H1 (cell line): Measurements from ENCODE around the gene PCBP2. TPM values are rescaled to one million over a fixed set of nuclear protein-coding genes. Genes with fewer than 3 reads are reported as not detected.
A peak's percentile ranks its signal among the peaks of the same experiment; 100 is the strongest.

Experiments used
- CTCF ChIA-PET: fragments of 300-600 bp; sonication (Branson Sonifier 250); formaldehyde crosslinking; loops from one replicate; lab custom pipeline; 2021; ENCODE audit not compliant: partially characterized antibody; lab: Charles Lee
- POLR2A ChIA-PET: fragments of 300-600 bp; sonication (Branson Sonifier 250); formaldehyde crosslinking; loops from one replicate; lab custom pipeline; 2021; ENCODE audit warnings: inconsistent platforms; ENCODE audit not compliant: partially characterized antibody; lab: Charles Lee
- DNase-seq, 2 experiments: peaks; one replicate each; pipeline versions ENCODE4 v3.0.0 to v3.0.0-alpha.2; 2010 to 2022; ENCODE audit warnings: low spot score in 2 of 2, low read depth in 1 of 2, mixed read lengths in 1 of 2
- FAIRE-seq: peaks from 2 replicates; lab custom pipeline; 2011; peaks lifted over from hg19 to GRCh38; lab: Jason Lieb, UNC
- H2AFZ ChIP-seq: 2 replicates; pipeline ENCODE4 v1.8.1; 2012; ENCODE audit warnings: low read length, inconsistent platforms
- H2AK5ac ChIP-seq: 2 replicates; pipeline ENCODE4 v1.6.1; 2013; ENCODE audit warnings: low read depth, low read length
- H2BK120ac ChIP-seq: replicated peaks from 2 replicates; pipeline ENCODE3; 2013; ENCODE audit warnings: low read depth, low read length, inconsistent platforms
- H2BK12ac ChIP-seq: 2 replicates; pipeline ENCODE4 v1.6.1; 2013; ENCODE audit warnings: low read depth, low read length
- H2BK15ac ChIP-seq: 2 replicates; pipeline ENCODE4 v1.6.1; 2013; ENCODE audit warnings: low read length
- H2BK20ac ChIP-seq: 2 replicates; pipeline ENCODE4 v1.6.1; 2013; ENCODE audit warnings: low read length
- H2BK5ac ChIP-seq: 2 replicates; pipeline ENCODE4 v1.6.1; 2013; ENCODE audit warnings: low read depth, low read length
- H3K14ac ChIP-seq: 2 replicates; pipeline ENCODE4 v1.6.1; 2013; ENCODE audit warnings: inconsistent platforms; ENCODE audit not compliant: insufficient read length
- H3K18ac ChIP-seq: 2 replicates; pipeline ENCODE4 v1.6.1; 2013; ENCODE audit warnings: low read length; ENCODE audit errors: extremely low read depth
- H3K23ac ChIP-seq: 2 replicates; pipeline ENCODE4 v1.6.1; 2013; ENCODE audit warnings: inconsistent platforms; ENCODE audit not compliant: insufficient read length
- H3K23me2 ChIP-seq: 2 replicates; pipeline ENCODE4 v1.6.1; 2013; ENCODE audit warnings: low read depth, low read length
- H3K27ac ChIP-seq: 2 replicates; pipeline ENCODE4 v1.6.1; 2011; ENCODE audit warnings: low read depth, low read length, inconsistent platforms
- H3K27me3 ChIP-seq, 4 experiments: replicated peaks in 1 of 4; 1 replicate in 1 of 4; 2 replicates in 3 of 4; pipeline versions ENCODE4 v1.6.1 to v1.8.1; 2011 to 2013; ENCODE audit warnings: low read length in 3 of 4, mild to moderate bottlenecking in 3 of 4, inconsistent platforms in 2 of 4, mixed read lengths in 2 of 4, moderate library complexity in 1 of 4; ENCODE audit not compliant: control insufficient read depth in 3 of 4, insufficient read depth in 3 of 4; ENCODE audit errors: extremely low read depth in 1 of 4
- H3K36me3 ChIP-seq, 4 experiments: 2 replicates each; pipeline versions ENCODE4 v1.6.1 to v1.8.1; 2011 to 2013; ENCODE audit warnings: mild to moderate bottlenecking in 4 of 4, low read length in 3 of 4, moderate library complexity in 2 of 4, control low read depth in 1 of 4, inconsistent platforms in 1 of 4; ENCODE audit not compliant: insufficient read depth in 4 of 4, control insufficient read depth in 2 of 4
- H3K4ac ChIP-seq: replicated peaks from 2 replicates; pipeline ENCODE3; 2013; ENCODE audit warnings: low read length, low read depth, mixed read lengths, inconsistent platforms; ENCODE audit not compliant: insufficient read length
- H3K4me1 ChIP-seq, 4 experiments: replicated peaks in 1 of 4; 1 replicate in 1 of 4; 2 replicates in 3 of 4; pipeline versions ENCODE4 v1.6.1 to v1.8.1; 2011 to 2013; ENCODE audit warnings: low read length in 3 of 4, inconsistent platforms in 2 of 4, mixed read lengths in 1 of 4; ENCODE audit not compliant: insufficient read depth in 4 of 4, control insufficient read depth in 3 of 4
- H3K4me2 ChIP-seq, 2 experiments: 2 replicates each; pipeline versions ENCODE4 v1.6.1 to v1.8.1; 2011 to 2013; ENCODE audit warnings: low read depth in 2 of 2, low read length in 2 of 2, control low read depth in 1 of 2, inconsistent platforms in 1 of 2, mild to moderate bottlenecking in 1 of 2; ENCODE audit not compliant: insufficient read depth in 1 of 2
- H3K4me3 ChIP-seq, 4 experiments: fragments of 200-600, 300-600 bp in 1 of 4; sonication (generic), shearing (Covaris generic), sonication (Bioruptor Twin) in 1 of 4; 2 replicates each; pipeline versions ENCODE4 v1.5.1 to v1.8.1; 2011 to 2016; ENCODE audit warnings: low read length in 4 of 4, low read depth in 3 of 4, control low read depth in 2 of 4, inconsistent platforms in 2 of 4, mild to moderate bottlenecking in 2 of 4, mixed read lengths in 1 of 4, moderate library complexity in 1 of 4; ENCODE audit not compliant: insufficient read depth in 2 of 4; ENCODE audit errors: extremely low read depth in 1 of 4
- H3K56ac ChIP-seq: replicated peaks from 2 replicates; pipeline ENCODE3; 2013; ENCODE audit warnings: low read depth, mild to moderate bottlenecking, mixed read lengths, low read length, inconsistent platforms; ENCODE audit not compliant: insufficient read length
- H3K79me1 ChIP-seq: 2 replicates; pipeline ENCODE4 v1.6.1; 2013; ENCODE audit warnings: low read depth, low read length, control low read depth
- H3K79me2 ChIP-seq, 2 experiments: 2 replicates each; pipeline versions ENCODE4 v1.6.1 to v1.8.1; 2012 to 2013; ENCODE audit warnings: low read length in 2 of 2, mild to moderate bottlenecking in 2 of 2, inconsistent platforms in 1 of 2; ENCODE audit not compliant: insufficient read depth in 2 of 2, control insufficient read depth in 1 of 2
- H3K9ac ChIP-seq, 4 experiments: replicated peaks in 1 of 4; 1 replicate in 1 of 4; 2 replicates in 3 of 4; pipeline versions ENCODE4 v1.6.1 to v1.8.1; 2011 to 2013; ENCODE audit warnings: low read depth in 3 of 4, low read length in 3 of 4, control low read depth in 2 of 4, mild to moderate bottlenecking in 2 of 4, moderate library complexity in 2 of 4, inconsistent platforms in 1 of 4; ENCODE audit errors: extremely low read depth in 1 of 4
- H3K9me3 ChIP-seq, 2 experiments: 2 replicates each; pipeline versions ENCODE4 v1.6.1 to v1.8.1; 2012 to 2013; ENCODE audit warnings: mild to moderate bottlenecking in 2 of 2, moderate library complexity in 2 of 2, control low read depth in 1 of 2, inconsistent platforms in 1 of 2, low read depth in 1 of 2, low read length in 1 of 2, mixed read lengths in 1 of 2; ENCODE audit not compliant: insufficient read depth in 2 of 2
- H4K20me1 ChIP-seq, 2 experiments: replicated peaks in 1 of 2; 2 replicates each; pipeline versions ENCODE3 to v1.8.1; 2011 to 2013; ENCODE audit warnings: inconsistent platforms in 2 of 2, low read length in 2 of 2, mild to moderate bottlenecking in 1 of 2; ENCODE audit not compliant: insufficient read depth in 2 of 2, control insufficient read depth in 1 of 2
- H4K5ac ChIP-seq: 2 replicates; pipeline ENCODE4 v1.6.1; 2013; ENCODE audit warnings: low read length, low read depth, mixed read lengths, inconsistent platforms; ENCODE audit not compliant: insufficient read length
- H4K8ac ChIP-seq: 2 replicates; pipeline ENCODE4 v1.8.0; 2013; ENCODE audit warnings: mild to moderate bottlenecking, moderate library complexity, low read length, inconsistent platforms; ENCODE audit not compliant: insufficient read depth; ENCODE audit errors: extremely low read depth
- H4K91ac ChIP-seq: replicated peaks from 2 replicates; pipeline ENCODE3; 2013; ENCODE audit warnings: low read length, mixed read lengths, inconsistent platforms; ENCODE audit not compliant: insufficient read length
- CTCF ChIP-seq, 3 experiments: IDR thresholded peaks; 1 replicate in 2 of 3; 2 replicates in 1 of 3; pipeline versions ENCODE4 v1.5.1 to v1.6.1; 2011; ENCODE audit warnings: low read length in 3 of 3, mild to moderate bottlenecking in 3 of 3, inconsistent platforms in 2 of 3, low read depth in 1 of 3, moderate library complexity in 1 of 3; ENCODE audit not compliant: insufficient read depth in 1 of 3; ENCODE audit errors: control extremely low read depth in 1 of 3
- EZH2 ChIP-seq: fragments of 200-600 bp; sonication (generic); IDR thresholded peaks from 2 replicates; pipeline ENCODE4 v1.7.1; 2012; ENCODE audit warnings: low read depth, mild to moderate bottlenecking, moderate library complexity, low read length, inconsistent platforms; ENCODE audit not compliant: severe bottlenecking
- JUND ChIP-seq: IDR thresholded peaks from 2 replicates; pipeline ENCODE4 v1.6.1; 2011; ENCODE audit warnings: mild to moderate bottlenecking, improper control_type of control experiment, low read length
- POLR2AphosphoS5 ChIP-seq: IDR thresholded peaks from 2 replicates; pipeline ENCODE4 v1.6.1; 2011; ENCODE audit warnings: low read depth, low read length
- RNF2 ChIP-seq: fragments of 200-900, 300-1000 bp; sonication (generic); IDR thresholded peaks from 2 replicates; pipeline ENCODE4 v1.7.1; 2016; ENCODE audit warnings: borderline replicate concordance, low read depth, mild to moderate bottlenecking, antibody characterized with exemption, low read length; ENCODE audit not compliant: poor library complexity, severe bottlenecking; ENCODE audit errors: missing control alignments
- RXRA ChIP-seq: IDR thresholded peaks from 2 replicates; pipeline ENCODE4 v1.6.1; 2011; ENCODE audit warnings: low read depth, mild to moderate bottlenecking, low read length, moderate library complexity; ENCODE audit not compliant: insufficient read depth
- SP4 ChIP-seq: IDR thresholded peaks from 2 replicates; pipeline ENCODE4 v1.6.1; 2012; ENCODE audit warnings: low read length, inconsistent platforms
- WGBS, 2 experiments: shearing (Covaris generic) in 1 of 2; methylation state at CpG; one replicate each; pipeline versions ENCODE4 v1.1.6 to v1.1.7; 2013 to 2015; ENCODE audit warnings: low lambda C conversion rate in 2 of 2, mixed read lengths in 2 of 2, inconsistent platforms in 1 of 2, low coverage in 1 of 2, missing lambda C conversion rate in 1 of 2; ENCODE audit not compliant: insufficient replicate concordance in 2 of 2, insufficient coverage in 1 of 2, insufficient read length in 1 of 2; ENCODE audit errors: extremely low coverage in 1 of 2, missing lambda C conversion rate in 1 of 2; 5-methylcytosine and 5-hydroxymethylcytosine counted together
- polyA plus RNA-seq, 7 experiments: library from polyadenylated mRNA; depleted of rRNA in 3 of 7; stranded (reverse) in 5 of 7; unstranded in 2 of 7; fragments of >200 nt in 5 of 7; fragments of 200-250 nt in 2 of 7; gene quantifications; 1 replicate in 5 of 7; 2 replicates in 1 of 7; 4 replicates in 1 of 7; pipeline versions ENCODE4 v1.2.1 to v1.2.3, GENCODE V29; 2011 to 2013; ENCODE audit warnings: missing spikeins in 2 of 7, mixed read lengths in 2 of 7
- total RNA-seq: library from RNA; stranded (reverse); fragmentation: NEBNext Ultra II Directional; extraction: Animal tissue kit (Norgen Biotek cat#: 25700); gene quantifications from 2 replicates; pipeline ENCODE4 v1.2.1, GENCODE V29; 2021

PCBP2 gene
- total and polyA plus RNA-seq, 2 of the 8 experiments (the other 6 are each of a cell fraction or from before 2014, with no cell fraction given), result 470 to 1,123 TPM

GRCh38 chr12:53500776-53501614 is 49.1 kb downstream of the PCBP2 start, which contains the start of gene TARBP2:
TARBP2 (plus strand) TSS chr12:53501283; CDS start chr12:53501409, 126 bp downstream.
- Histone ChIP-seq H2BK20ac (peak within 1 kb of the TSS; percentile 95; the same call in 1 of the 2 replicates), H2AK5ac (0 out of 2 replicates have a peak within 1 kb of the TSS, but pooled peaks have one; percentile 30), H3K79me1 (peaks cover 13% of the 10 kb centered on the region), H3K4me2 (peak within 1 kb of the TSS; percentile 79 to 98), H3K27me3 (no peaks in the 10 kb centered on the region), H3K9ac (peak within 1 kb of the TSS; percentile 84 to 91 (median 88)), H2BK12ac (peak within 1 kb of the TSS; percentile 86), H3K18ac (peak within 1 kb of the TSS; percentile 99), H3K27ac (peak within 1 kb of the TSS; percentile 91), H3K4ac (peak within 1 kb of the TSS; percentile 86), H2BK120ac (peak within 1 kb of the TSS; percentile 86), H4K20me1 (peaks cover 0 to 4% of the 10 kb centered on the region in 2 experiments), H3K36me3 (peaks cover 3 to 14% (median 8%) of the 10 kb centered on the region in 4 experiments; a peak in 7 of 8 replicates), H4K8ac (peak within 1 kb of the TSS; percentile 99), H3K23ac (no peak within 1 kb of the TSS), H2BK5ac (peak within 1 kb of the TSS; percentile 99), H3K56ac (peak within 1 kb of the TSS; percentile 89), H4K91ac (peak within 1 kb of the TSS; percentile 96), H3K79me2 (peaks cover 0 to 30% of the 10 kb centered on the region in 2 experiments; a peak in 2 of 4 replicates), H3K9me3 (no peaks in the 10 kb centered on the region), H3K14ac (peak within 1 kb of the TSS; percentile 20), H3K4me3 (peak within 1 kb of the TSS; percentile 55 to 91 (median 77)), H3K23me2 (peaks cover 22% of the 10 kb centered on the region), H2BK15ac (peak within 1 kb of the TSS; percentile 46; the same call in 1 of the 2 replicates), H4K5ac (peak within 1 kb of the TSS; percentile 99), H3K4me1 (peaks cover 9 to 41% (median 20%) of the 10 kb centered on the region in 4 experiments), H2AFZ (peak within 1 kb of the TSS; percentile 71; the same call in 1 of the 2 replicates)
- ChIA-PET POLR2A (interaction anchor here (0.5 to 67.0 kb wide), 36 partner anchors 11 to 308 kb away, joined by 3 to 3397 read pairs (median 4); partner anchors contain the start of genes AAAS, AMHR2, ATF7 and ATP5MC2), CTCF (interaction anchor here (0.6 to 5.5 kb wide), 9 partner anchors 8 to 242 kb away, joined by 3 to 41 read pairs (median 5); partner anchors contain the start of gene AAAS)
- 1% methylated on average over 70 of the region's 74 CpGs; no CpG with 5 or more reads in 1 of the 2 experiments for WGBS, 2 experiments
- peak; percentile 87 for FAIRE-seq
- peak; percentile 95 to 97 for DNase-seq
- peak; percentile 28; the same call in 1 of the 2 replicates for TF ChIP-seq SP4
- TF ChIP-seq RXRA, result no peak
- TF ChIP-seq POLR2AphosphoS5, result peak; percentile 80
- TF ChIP-seq EZH2, result no peak
- no peak for TF ChIP-seq JUND
- no peak for TF ChIP-seq CTCF (IDR thresholded peaks at IDR 0.05; ENCODE audit: control extremely low read depth in 1 of 3, insufficient read depth in 1 of 3, low read depth in 1 of 3, low read length in 3 of 3)
- TF ChIP-seq RNF2, result no peak
